Sigmoid colon (tissue), 7 donors: ENCODE data around the gene SSBP3. TPM values are rescaled to one million over a fixed set of nuclear protein-coding genes. Genes with fewer than 3 reads are reported as not detected.

Experiments used
- DNase-seq: peaks from one replicate; pipeline ENCODE4 v3.0.0-alpha.2; 2019
- H3K27ac ChIP-seq, 4 donors: fragments of 200-600 bp; sonication (generic); one replicate each; pipeline ENCODE4 v1.5.1; 2016 to 2019; ENCODE audit warnings: mild to moderate bottlenecking in 1 of 4
- H3K27me3 ChIP-seq, 3 donors: fragments of 200-600 bp; sonication (generic); one replicate each; pipeline ENCODE4 v1.5.1; 2019; ENCODE audit warnings: mild to moderate bottlenecking in 1 of 3
- H3K36me3 ChIP-seq, 4 donors: fragments of 200-600 bp; sonication (generic); one replicate each; pipeline ENCODE4 v1.5.1; 2016 to 2019
- H3K4me1 ChIP-seq, 4 donors: fragments of 200-600 bp; sonication (generic); one replicate each; pipeline ENCODE4 v1.5.1; 2017 to 2019
- H3K4me3 ChIP-seq, 4 donors: fragments of 200-600 bp; sonication (generic); one replicate each; pipeline ENCODE4 v1.5.1; 2017 to 2019; ENCODE audit warnings: mild to moderate bottlenecking in 2 of 4, moderate library complexity in 1 of 4
- H3K9me3 ChIP-seq, 4 donors: fragments of 200-600 bp in 3 of 4; sonication (generic) in 3 of 4; one replicate each; pipeline versions ENCODE4 v1.5.1 to v1.6.1; 2013 to 2019
- EP300 ChIP-seq, 4 donors: sonication (generic); formaldehyde crosslinking; IDR thresholded peaks; one replicate each; pipeline ENCODE4 v1.6.1; 2017; ENCODE audit warnings: antibody characterized with exemption in 4 of 4
- POLR2A ChIP-seq, 2 donors: fragments of 450-650 bp; IDR thresholded peaks; one replicate each; pipeline ENCODE4 v1.6.1; 2016; ENCODE audit warnings: antibody characterized with exemption in 2 of 2, mild to moderate bottlenecking in 2 of 2, moderate library complexity in 2 of 2
- POLR2AphosphoS5 ChIP-seq, 4 donors: sonication (generic); formaldehyde crosslinking; IDR thresholded peaks; one replicate each; pipeline ENCODE4 v1.6.1; 2017; ENCODE audit warnings: antibody characterized with exemption in 4 of 4
- WGBS, 2 donors: extraction: QIAGEN DNeasy Blood & Tissue Kit; methylation state at CpG; one replicate each; pipeline ENCODE4 v1.1.7; 2013; 5-methylcytosine and 5-hydroxymethylcytosine counted together
- intact Hi-C: fragments of 100-400 bp; cut with DNase I; formaldehyde crosslinking; loops from one replicate; pipeline ENCODE4 v1.15.1; 2023
- polyA plus RNA-seq, 3 donors: library from polyadenylated mRNA; stranded (reverse); fragments of 200-250 nt; gene quantifications; one replicate each; pipeline ENCODE4 v1.2.3, GENCODE V29; 2013
- total RNA-seq, 4 donors: library from RNA; depleted of rRNA; stranded (reverse); fragments of >200 nt; gene quantifications; one replicate each; pipeline ENCODE4 v1.1.0, GENCODE V29; 2016
- TF ChIP-seq, protein P1 (sequence below), 4 experiments: fragments of 450-650 bp in 3 of 4; fragments of 200-600 bp in 1 of 4; IDR thresholded peaks; one replicate each; pipeline ENCODE4 v1.5.1; 2016 to 2019; ENCODE audit warnings: antibody characterized with exemption in 4 of 4, mild to moderate bottlenecking in 3 of 4, moderate library complexity in 2 of 4
- donor health status: healthy with polysubstance abuse.
- donor health status: Bipolar disorder and iron deficiency.
- donor health status: healthy.

The SSBP3 gene
- total and polyA plus RNA-seq, 7 donors: 27.4 to 62.5 (median 38.5) TPM

DNA sequence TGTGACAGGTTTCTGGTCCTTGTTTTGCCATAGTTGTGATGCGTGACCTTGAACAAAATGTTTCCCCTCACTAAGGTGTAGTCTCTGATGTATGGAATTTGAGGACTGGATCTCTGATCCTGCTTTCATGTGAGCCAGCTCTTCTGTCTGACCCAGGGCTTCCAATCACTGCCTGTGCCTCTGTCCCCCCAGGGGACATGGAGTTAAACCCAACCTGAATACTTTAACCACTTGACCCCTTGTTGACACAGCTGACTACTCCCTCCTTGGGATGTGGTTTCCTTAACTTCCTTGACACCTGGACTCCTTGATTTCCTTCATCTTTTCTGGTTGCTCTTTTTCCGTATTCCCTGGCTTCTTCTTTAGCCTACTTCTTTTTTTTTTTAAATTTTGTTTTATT, 36.0 kb upstream of the SSBP3 start:
- no peak for DNase-seq
- WGBS, 2 donors: 77 to 85% methylated on average over 2 of the region's 2 CpGs
- intact Hi-C loops: no loop called here

DNA sequence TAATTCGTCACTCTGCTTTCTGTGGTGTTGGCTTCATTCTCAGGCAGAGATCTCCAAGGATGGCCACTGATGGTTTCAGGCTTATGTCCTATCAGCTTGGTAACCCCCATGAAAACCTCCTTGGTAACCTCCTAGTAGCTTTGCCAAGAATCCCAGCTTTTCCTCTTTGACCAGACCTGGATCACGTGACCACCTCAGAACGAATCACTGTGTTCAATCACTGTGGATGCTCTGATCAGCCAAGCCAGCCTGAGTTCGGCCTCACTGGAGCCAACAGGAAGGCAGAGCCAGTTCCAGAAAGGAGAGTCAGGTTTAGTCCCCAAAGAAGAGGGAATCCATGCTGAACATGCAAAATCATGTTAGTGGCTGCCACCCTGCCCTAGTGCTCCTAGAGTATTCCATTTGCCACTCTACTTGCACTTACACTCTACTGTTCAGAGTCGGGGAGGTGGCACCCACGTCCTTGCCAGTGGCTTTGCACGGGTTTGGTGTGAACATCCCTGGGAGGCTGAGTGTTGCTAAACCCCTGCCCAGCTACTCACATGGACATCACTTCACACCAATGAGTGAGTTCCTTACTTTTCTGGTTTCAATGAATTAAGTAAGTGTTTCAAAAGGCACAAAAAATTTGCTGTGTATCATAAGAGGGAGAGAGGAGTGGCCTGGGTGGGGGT, 33.5 kb upstream of the SSBP3 start:
- H3K27me3 ChIP-seq: no peaks in the 10 kb centered on the region
- WGBS, 2 donors: 80 to 87% methylated on average over 7 of the region's 7 CpGs
- H3K27ac ChIP-seq: no peak overlapping the region
- H3K36me3 ChIP-seq: no peaks in the 10 kb centered on the region
- peak; percentile 21 for DNase-seq
- H3K4me1 ChIP-seq: no peaks in the 10 kb centered on the region
- TF ChIP-seq, protein P1, sequence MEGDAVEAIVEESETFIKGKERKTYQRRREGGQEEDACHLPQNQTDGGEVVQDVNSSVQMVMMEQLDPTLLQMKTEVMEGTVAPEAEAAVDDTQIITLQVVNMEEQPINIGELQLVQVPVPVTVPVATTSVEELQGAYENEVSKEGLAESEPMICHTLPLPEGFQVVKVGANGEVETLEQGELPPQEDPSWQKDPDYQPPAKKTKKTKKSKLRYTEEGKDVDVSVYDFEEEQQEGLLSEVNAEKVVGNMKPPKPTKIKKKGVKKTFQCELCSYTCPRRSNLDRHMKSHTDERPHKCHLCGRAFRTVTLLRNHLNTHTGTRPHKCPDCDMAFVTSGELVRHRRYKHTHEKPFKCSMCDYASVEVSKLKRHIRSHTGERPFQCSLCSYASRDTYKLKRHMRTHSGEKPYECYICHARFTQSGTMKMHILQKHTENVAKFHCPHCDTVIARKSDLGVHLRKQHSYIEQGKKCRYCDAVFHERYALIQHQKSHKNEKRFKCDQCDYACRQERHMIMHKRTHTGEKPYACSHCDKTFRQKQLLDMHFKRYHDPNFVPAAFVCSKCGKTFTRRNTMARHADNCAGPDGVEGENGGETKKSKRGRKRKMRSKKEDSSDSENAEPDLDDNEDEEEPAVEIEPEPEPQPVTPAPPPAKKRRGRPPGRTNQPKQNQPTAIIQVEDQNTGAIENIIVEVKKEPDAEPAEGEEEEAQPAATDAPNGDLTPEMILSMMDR (IDR thresholded peaks at IDR 0.05): no peak
- TF ChIP-seq EP300 (IDR thresholded peaks at IDR 0.05) (no peak), POLR2AphosphoS5 (IDR thresholded peaks at IDR 0.05) (no peak), POLR2A (IDR thresholded peaks at IDR 0.05) (no peak)
- intact Hi-C loops: no loop called here
- H3K9me3 ChIP-seq: no peaks in the 10 kb centered on the region
- H3K4me3 ChIP-seq: no peak overlapping the region

More for the DNA sequence above, 36.0 kb upstream of the SSBP3 start:
- H3K4me1 ChIP-seq: no peaks in the 10 kb centered on the region
- no peak for TF ChIP-seq POLR2AphosphoS5 (IDR thresholded peaks at IDR 0.05)
- TF ChIP-seq, protein P1 (IDR thresholded peaks at IDR 0.05): no peak
- no peak for TF ChIP-seq EP300 (IDR thresholded peaks at IDR 0.05)
- no peaks in the 10 kb centered on the region for H3K27me3 ChIP-seq
- no peaks in the 10 kb centered on the region for H3K9me3 ChIP-seq
- H3K27ac ChIP-seq: no peak overlapping the region
- no peaks in the 10 kb centered on the region for H3K36me3 ChIP-seq
- H3K4me3 ChIP-seq: no peak overlapping the region

DNA sequence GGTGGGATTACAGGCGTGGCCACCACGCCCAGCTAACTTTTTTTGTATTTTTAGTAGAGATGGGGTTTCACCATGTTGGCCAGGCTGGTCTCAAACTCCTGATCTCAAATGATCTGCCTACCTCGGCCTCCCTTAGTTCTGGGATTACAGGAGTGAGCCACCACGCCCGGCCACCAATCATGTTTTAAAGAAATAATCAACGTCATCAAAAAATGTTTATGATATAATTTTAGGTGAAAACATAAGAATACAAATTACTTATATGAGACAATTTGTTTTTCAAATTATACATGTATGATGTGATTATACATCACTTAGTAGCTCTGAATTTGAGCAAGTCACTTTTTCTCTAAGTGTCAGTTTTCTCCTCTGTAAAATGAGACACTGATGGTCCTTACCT, 31.6 kb upstream of the SSBP3 start:
- no peaks in the 10 kb centered on the region for H3K36me3 ChIP-seq
- TF ChIP-seq POLR2AphosphoS5 (IDR thresholded peaks at IDR 0.05) (no peak), EP300 (IDR thresholded peaks at IDR 0.05) (no peak), POLR2A (IDR thresholded peaks at IDR 0.05) (no peak)
- TF ChIP-seq, protein P1 (IDR thresholded peaks at IDR 0.05): no peak
- H3K27me3 ChIP-seq: no peaks in the 10 kb centered on the region
- intact Hi-C loops: no loop called here
- WGBS, 2 donors: 76 to 84% methylated on average over 6 of the region's 6 CpGs
- H3K9me3 ChIP-seq: no peaks in the 10 kb centered on the region
- no peaks in the 10 kb centered on the region for H3K4me1 ChIP-seq
- H3K4me3 ChIP-seq: no peak overlapping the region
- H3K27ac ChIP-seq: no peak overlapping the region
- no peak for DNase-seq

DNA sequence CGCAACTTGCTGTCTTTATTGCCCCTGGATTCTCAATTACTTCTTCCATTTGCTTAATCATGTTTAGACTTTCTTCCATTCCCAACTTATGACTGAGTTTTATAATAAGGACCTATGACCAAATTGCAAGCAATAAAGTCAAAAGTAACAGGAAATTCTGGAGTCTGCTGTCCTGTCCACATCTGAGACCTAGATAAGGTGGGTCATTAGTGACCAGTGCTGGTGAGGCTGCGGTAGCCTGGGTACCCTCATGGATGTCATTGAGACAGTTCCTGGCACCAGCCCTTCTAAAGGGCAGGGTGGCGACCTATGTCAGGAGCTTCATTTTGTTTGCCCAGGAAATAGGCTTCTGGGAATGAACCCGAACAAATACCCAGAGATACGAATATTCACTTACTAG, 30.6 kb upstream of the SSBP3 start:
- no peaks in the 10 kb centered on the region for H3K36me3 ChIP-seq
- TF ChIP-seq POLR2A (IDR thresholded peaks at IDR 0.05): no peak
- TF ChIP-seq, protein P1 (IDR thresholded peaks at IDR 0.05): no peak
- no peak for TF ChIP-seq EP300 (IDR thresholded peaks at IDR 0.05)
- no peak for TF ChIP-seq POLR2AphosphoS5 (IDR thresholded peaks at IDR 0.05)
- DNase-seq: peak; percentile 32
- no peaks in the 10 kb centered on the region for H3K27me3 ChIP-seq
- no peak overlapping the region for H3K4me3 ChIP-seq
- H3K27ac ChIP-seq: no peak overlapping the region
- WGBS, 2 donors: 27 to 72% methylated on average over 5 of the region's 5 CpGs
- H3K4me1 ChIP-seq: no peaks in the 10 kb centered on the region
- intact Hi-C loops: no loop called here
- no peaks in the 10 kb centered on the region for H3K9me3 ChIP-seq

DNA sequence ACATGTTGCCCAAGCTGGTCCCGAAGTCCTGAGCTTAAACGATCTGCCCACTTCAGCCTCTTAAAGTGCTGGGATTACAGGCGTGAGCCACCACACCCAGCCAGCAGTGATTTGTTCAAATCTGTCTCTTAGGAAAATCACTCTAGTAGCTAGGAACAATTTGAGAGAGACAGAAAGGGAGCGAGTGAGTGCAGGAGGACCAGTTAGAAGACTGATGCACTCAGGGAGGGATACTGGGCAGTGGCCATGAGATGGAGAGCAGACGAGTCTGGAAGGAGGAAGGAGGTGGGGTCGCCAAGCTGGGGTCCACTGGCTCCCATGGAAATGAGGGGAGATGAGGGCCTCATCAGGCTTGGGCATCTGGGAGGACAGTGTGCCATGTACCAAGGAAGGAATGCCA, 23.6 kb upstream of the SSBP3 start:
- Histone ChIP-seq H3K36me3 (no peaks in the 10 kb centered on the region), H3K27me3 (no peaks in the 10 kb centered on the region), H3K27ac (no peak overlapping the region), H3K4me3 (no peak overlapping the region), H3K4me1 (peaks cover 0 to 3% (median 0%) of the 10 kb centered on the region in 4 donors), H3K9me3 (no peaks in the 10 kb centered on the region)
- WGBS, 2 donors: 81 to 90% methylated on average over 6 of the region's 6 CpGs
- peak; percentile 34 for DNase-seq
- no peak for TF ChIP-seq EP300 (IDR thresholded peaks at IDR 0.05)
- TF ChIP-seq, protein P1 (IDR thresholded peaks at IDR 0.05): no peak
- TF ChIP-seq POLR2AphosphoS5 (IDR thresholded peaks at IDR 0.05): no peak
- no peak for TF ChIP-seq POLR2A (IDR thresholded peaks at IDR 0.05)
- intact Hi-C loops: no loop called here
